OCI-LY3 (cell line): ENCODE measurements around the gene ARHGDIA.

ENCODE experiments used
- H2AFZ ChIP-seq: fragments of 200-600, 300-600 bp; shearing (Covaris generic); 2 replicates; pipeline ENCODE4 v1.6.0; 2014; ENCODE audit warnings: antibody characterized with exemption, low read depth, low read length
- H3K27ac ChIP-seq: fragments of 200-600, 300-600 bp; sonication (generic); 2 replicates; pipeline ENCODE4 v1.5.1; 2014; ENCODE audit warnings: mild to moderate bottlenecking, low read length, moderate library complexity, mixed read lengths
- H3K27me3 ChIP-seq: fragments of 200-600, 300-600 bp; sonication (generic); 2 replicates; pipeline ENCODE4 v1.6.1; 2014; ENCODE audit warnings: low read depth, low read length, mixed read lengths
- H3K36me3 ChIP-seq: fragments of 200-600, 300-600 bp; sonication (generic); replicated peaks from 2 replicates; pipeline ENCODE3; 2014; ENCODE audit warnings: low read depth, low read length, mixed read lengths
- H3K4me1 ChIP-seq: fragments of 300-600, 200-600 bp; sonication (generic); 2 replicates; pipeline ENCODE4 v1.6.1; 2014; ENCODE audit warnings: low read length, mixed read lengths
- H3K4me2 ChIP-seq: fragments of 200-600, 300-600 bp; sonication (generic); 2 replicates; pipeline ENCODE4 v1.6.1; 2014; ENCODE audit warnings: low read length, mixed read lengths
- H3K4me3 ChIP-seq: fragments of 300-600, 200-600 bp; sonication (generic); 2 replicates; pipeline ENCODE4 v1.5.1; 2014; ENCODE audit warnings: antibody characterized with exemption, mild to moderate bottlenecking, low read length, moderate library complexity
- H3K79me2 ChIP-seq: fragments of 300-600, 200-600 bp; shearing (Covaris generic); 2 replicates; pipeline ENCODE4 v1.6.1; 2014; ENCODE audit warnings: mild to moderate bottlenecking, low read length, mixed read lengths
- H3K9ac ChIP-seq: fragments of 300-600, 200-600 bp; shearing (Covaris generic); 2 replicates; pipeline ENCODE4 v1.6.0; 2014; ENCODE audit warnings: mild to moderate bottlenecking, low read length, moderate library complexity
- H3K9me3 ChIP-seq: fragments of 200-600, 300-600 bp; shearing (Covaris generic); 2 replicates; pipeline ENCODE4 v1.6.1; 2014; ENCODE audit warnings: low read length, mixed read lengths; ENCODE audit not compliant: insufficient read depth
- H4K20me1 ChIP-seq: fragments of 200-600, 300-600 bp; sonication (generic); 2 replicates; pipeline ENCODE4 v1.6.1; 2016; ENCODE audit warnings: low read length, mixed read lengths; ENCODE audit not compliant: insufficient read depth
- EZH2phosphoT487 ChIP-seq: fragments of 200-600 bp; shearing (Covaris generic); IDR thresholded peaks from 2 replicates; pipeline ENCODE4 v1.6.1; 2018; ENCODE audit warnings: antibody characterized with exemption, mixed run types, low read depth
- TF ChIP-seq, protein P1 (sequence below): fragments of 200-600, 300-600 bp; sonication (generic); IDR thresholded peaks from 2 replicates; pipeline ENCODE4 v1.5.1; 2014; ENCODE audit warnings: antibody characterized with exemption, low read length, low read depth

ARHGDIA gene

DNA sequence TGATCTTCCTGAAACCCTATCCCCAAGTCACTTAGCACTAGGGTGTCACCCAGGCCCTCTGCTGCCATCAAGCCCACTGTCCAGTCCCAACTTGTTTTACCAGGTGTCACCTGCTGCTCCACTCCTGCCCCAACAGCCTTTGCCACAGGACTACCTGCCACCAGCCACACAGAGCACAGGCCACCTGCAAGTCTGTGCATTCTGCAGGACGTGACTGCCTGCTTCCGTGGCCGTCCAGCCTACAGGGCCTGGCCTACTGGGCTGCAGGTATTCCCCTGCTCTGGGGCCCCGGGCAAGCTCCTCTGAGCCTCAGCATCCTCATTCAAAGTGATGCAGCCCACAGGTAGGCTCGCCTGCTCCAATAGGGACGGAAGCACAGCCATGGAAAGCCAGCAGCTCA, 41.3 kb downstream of the ARHGDIA start:
- H3K9me3 ChIP-seq, result no peaks in the 10 kb centered on the region
- no peaks in the 10 kb centered on the region for H3K27me3 ChIP-seq

DNA sequence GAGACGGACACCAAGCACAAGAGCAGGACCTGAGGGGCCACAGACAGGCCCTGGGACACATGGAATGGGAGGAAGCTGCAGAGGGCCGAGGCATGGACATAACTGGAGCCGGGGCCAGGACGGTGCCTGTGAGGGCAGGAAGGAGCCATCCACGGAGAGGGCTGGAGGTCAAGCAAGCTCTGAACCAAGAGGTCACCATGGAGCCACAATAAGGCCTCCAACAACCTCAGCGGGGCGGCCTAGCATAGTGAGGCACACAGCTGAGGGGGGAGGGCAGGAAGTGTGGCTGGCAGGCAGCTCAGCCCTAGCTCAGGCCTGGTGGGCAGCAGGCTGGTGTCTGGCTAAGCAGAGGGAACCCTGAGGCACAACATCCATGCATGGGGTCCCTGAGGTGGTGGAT, 42.5 kb downstream of the ARHGDIA start:
- H3K36me3 ChIP-seq, result no peaks in the 10 kb centered on the region
- no peak overlapping the region for H3K27ac ChIP-seq
- TF ChIP-seq, protein P1, sequence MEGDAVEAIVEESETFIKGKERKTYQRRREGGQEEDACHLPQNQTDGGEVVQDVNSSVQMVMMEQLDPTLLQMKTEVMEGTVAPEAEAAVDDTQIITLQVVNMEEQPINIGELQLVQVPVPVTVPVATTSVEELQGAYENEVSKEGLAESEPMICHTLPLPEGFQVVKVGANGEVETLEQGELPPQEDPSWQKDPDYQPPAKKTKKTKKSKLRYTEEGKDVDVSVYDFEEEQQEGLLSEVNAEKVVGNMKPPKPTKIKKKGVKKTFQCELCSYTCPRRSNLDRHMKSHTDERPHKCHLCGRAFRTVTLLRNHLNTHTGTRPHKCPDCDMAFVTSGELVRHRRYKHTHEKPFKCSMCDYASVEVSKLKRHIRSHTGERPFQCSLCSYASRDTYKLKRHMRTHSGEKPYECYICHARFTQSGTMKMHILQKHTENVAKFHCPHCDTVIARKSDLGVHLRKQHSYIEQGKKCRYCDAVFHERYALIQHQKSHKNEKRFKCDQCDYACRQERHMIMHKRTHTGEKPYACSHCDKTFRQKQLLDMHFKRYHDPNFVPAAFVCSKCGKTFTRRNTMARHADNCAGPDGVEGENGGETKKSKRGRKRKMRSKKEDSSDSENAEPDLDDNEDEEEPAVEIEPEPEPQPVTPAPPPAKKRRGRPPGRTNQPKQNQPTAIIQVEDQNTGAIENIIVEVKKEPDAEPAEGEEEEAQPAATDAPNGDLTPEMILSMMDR, result no peak
- no peak for TF ChIP-seq EZH2phosphoT487
- H3K27me3 ChIP-seq, result no peaks in the 10 kb centered on the region
- H3K4me1 ChIP-seq, result peaks cover 9% of the 10 kb centered on the region
- H3K4me3 ChIP-seq, result no peak overlapping the region
- H3K79me2 ChIP-seq, result peaks cover 19% of the 10 kb centered on the region
- H2AFZ ChIP-seq, result no peak overlapping the region
- H3K4me2 ChIP-seq, result no peak overlapping the region
- no peaks in the 10 kb centered on the region for H4K20me1 ChIP-seq
- no peak overlapping the region for H3K9ac ChIP-seq
- no peaks in the 10 kb centered on the region for H3K9me3 ChIP-seq

More for the DNA sequence above, 41.3 kb downstream of the ARHGDIA start:
- no peaks in the 10 kb centered on the region for H3K36me3 ChIP-seq
- H3K4me1 ChIP-seq, result peaks cover 16% of the 10 kb centered on the region
- H3K9ac ChIP-seq, result no peak overlapping the region
- H3K4me3 ChIP-seq, result no peak overlapping the region
- no peaks in the 10 kb centered on the region for H4K20me1 ChIP-seq
- H3K79me2 ChIP-seq, result peaks cover 30% of the 10 kb centered on the region
- H2AFZ ChIP-seq, result no peak overlapping the region
- H3K27ac ChIP-seq, result no peak overlapping the region
- H3K4me2 ChIP-seq, result no peak overlapping the region
- TF ChIP-seq EZH2phosphoT487, result no peak
- TF ChIP-seq, protein P1, result no peak

DNA sequence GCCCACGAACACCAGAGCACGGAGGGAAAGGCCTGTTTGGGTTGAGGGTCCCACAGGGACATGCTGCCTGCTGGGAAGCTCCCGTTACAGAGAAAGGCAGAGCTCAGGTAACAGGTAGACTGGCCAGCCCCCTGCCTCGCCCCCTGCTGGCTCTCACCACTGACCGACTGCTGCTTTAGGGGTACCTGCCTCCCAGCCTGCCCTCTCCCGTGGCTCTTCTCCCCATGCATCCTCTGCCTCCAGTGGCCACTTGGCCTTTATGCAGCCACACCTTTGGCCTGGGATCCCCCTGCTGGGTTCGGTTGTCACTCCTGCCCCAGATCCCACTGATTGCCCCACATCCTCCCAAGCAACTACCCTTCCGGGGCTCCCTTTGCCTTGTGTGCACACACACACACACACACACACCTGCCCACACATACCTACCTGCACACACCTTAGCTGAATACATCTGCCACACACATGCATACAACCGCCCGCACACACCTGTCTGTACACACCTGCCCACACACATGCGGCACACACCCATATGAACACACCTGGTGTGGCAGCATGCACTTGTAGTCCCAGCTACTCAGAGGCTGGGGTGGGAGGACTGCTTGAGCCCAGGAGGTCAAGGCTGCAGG, 45.2 kb downstream of the ARHGDIA start:
- H3K4me2 ChIP-seq, result no peak overlapping the region
- no peaks in the 10 kb centered on the region for H3K9me3 ChIP-seq
- H3K36me3 ChIP-seq, result no peaks in the 10 kb centered on the region
- no peak overlapping the region for H3K4me3 ChIP-seq
- H3K9ac ChIP-seq, result no peak overlapping the region
- H3K4me1 ChIP-seq, result no peaks in the 10 kb centered on the region
- no peak overlapping the region for H3K27ac ChIP-seq
- H3K27me3 ChIP-seq, result no peaks in the 10 kb centered on the region
- TF ChIP-seq, protein P1, result 0 out of 2 replicates have a peak, but pooled peaks have one; percentile 12
- no peak for TF ChIP-seq EZH2phosphoT487
- H2AFZ ChIP-seq, result no peak overlapping the region
- no peaks in the 10 kb centered on the region for H3K79me2 ChIP-seq
- H4K20me1 ChIP-seq, result no peaks in the 10 kb centered on the region

DNA sequence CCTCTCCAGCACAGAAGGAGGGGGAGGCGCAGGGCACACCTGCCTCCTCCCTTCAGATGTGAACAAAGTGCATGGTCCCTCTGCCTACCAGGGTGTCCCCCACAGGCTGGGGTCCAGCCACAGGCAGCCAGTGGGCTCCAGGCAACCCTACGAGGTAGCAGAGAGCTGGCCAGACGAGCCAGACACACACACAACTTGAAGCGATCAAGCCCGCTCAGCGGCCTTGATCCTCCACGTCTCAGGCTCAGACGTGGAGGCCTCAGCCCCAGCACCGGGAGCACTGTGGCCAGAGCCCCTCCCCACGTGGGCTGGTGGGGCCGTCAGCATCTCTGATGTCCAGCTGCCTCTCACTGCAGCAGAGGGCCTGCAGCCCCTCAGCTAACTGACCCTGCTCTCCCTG, 46.5 kb downstream of the ARHGDIA start:
- H3K4me1 ChIP-seq, result no peaks in the 10 kb centered on the region
- no peak overlapping the region for H3K4me3 ChIP-seq
- H2AFZ ChIP-seq, result no peak overlapping the region
- H3K4me2 ChIP-seq, result no peak overlapping the region
- no peaks in the 10 kb centered on the region for H3K27me3 ChIP-seq
- no peak overlapping the region for H3K9ac ChIP-seq
- H3K27ac ChIP-seq, result no peak overlapping the region
- no peak for TF ChIP-seq EZH2phosphoT487
- TF ChIP-seq, protein P1, result no peak
- H4K20me1 ChIP-seq, result no peaks in the 10 kb centered on the region
- H3K36me3 ChIP-seq, result no peaks in the 10 kb centered on the region
- H3K79me2 ChIP-seq, result no peaks in the 10 kb centered on the region
- H3K9me3 ChIP-seq, result no peaks in the 10 kb centered on the region
